Osteoblast (primary cell): Measurements from ENCODE around the gene NCOA4. TPM values are rescaled to one million over a fixed set of nuclear protein-coding genes. Genes with fewer than 3 reads are reported as not detected.
A peak's percentile ranks its signal among the peaks of the same experiment; 100 is the strongest.

Experiments
- DNase-seq: peaks from one replicate; pipeline ENCODE4 v3.0.0; 2011; ENCODE audit warnings: low spot score, mixed read lengths; ENCODE audit not compliant: insufficient read length; ENCODE audit errors: missing footprints
- H2AFZ ChIP-seq: 2 replicates; pipeline ENCODE4 v1.6.0; 2011; ENCODE audit warnings: mild to moderate bottlenecking, low read length
- H3K27ac ChIP-seq: 2 replicates; pipeline ENCODE4 v1.5.1; 2011; ENCODE audit warnings: mild to moderate bottlenecking, low read depth, low read length, moderate library complexity
- H3K27me3 ChIP-seq: 2 replicates; pipeline ENCODE4 v1.6.0; 2012; ENCODE audit warnings: mild to moderate bottlenecking, control low read depth, inconsistent platforms, low read length, moderate library complexity; ENCODE audit not compliant: insufficient read depth
- H3K36me3 ChIP-seq: 2 replicates; pipeline ENCODE4 v1.5.1; 2011; ENCODE audit warnings: mild to moderate bottlenecking, low read length, control low read depth, moderate library complexity; ENCODE audit not compliant: insufficient read depth
- H3K4me1 ChIP-seq: 2 replicates; pipeline ENCODE4 v1.5.1; 2011; ENCODE audit warnings: mild to moderate bottlenecking, low read length, control low read depth, moderate library complexity; ENCODE audit not compliant: insufficient read depth
- H3K4me2 ChIP-seq: 2 replicates; pipeline ENCODE4 v1.6.0; 2011; ENCODE audit warnings: mild to moderate bottlenecking, low read length; ENCODE audit not compliant: insufficient read depth
- H3K4me3 ChIP-seq: fragments of 200-600 bp; sonication (generic); 3 replicates; pipeline ENCODE4 v1.5.1; 2012; ENCODE audit warnings: mild to moderate bottlenecking, low read length, inconsistent platforms; ENCODE audit not compliant: insufficient read depth
- H3K79me2 ChIP-seq: 2 replicates; pipeline ENCODE4 v1.6.0; 2012; ENCODE audit warnings: mild to moderate bottlenecking, low read length, control low read depth, inconsistent platforms; ENCODE audit not compliant: insufficient read depth
- H3K9me3 ChIP-seq: 2 replicates; pipeline ENCODE4 v1.5.1; 2011; ENCODE audit warnings: low read depth, low read length, control low read depth
- H4K20me1 ChIP-seq: 2 replicates; pipeline ENCODE4 v1.6.0; 2012; ENCODE audit warnings: mild to moderate bottlenecking, low read length, control low read depth; ENCODE audit not compliant: insufficient read depth
- CTCF ChIP-seq: IDR thresholded peaks from 2 replicates; pipeline ENCODE4 v1.5.1; 2011; ENCODE audit warnings: mild to moderate bottlenecking, low read depth, low read length, moderate library complexity; ENCODE audit errors: extremely low read depth
- total RNA-seq: library from RNA; depleted of rRNA; stranded (reverse); fragments of >200 nt; gene quantifications from 2 replicates; pipeline ENCODE4 v1.2.3, GENCODE V29; 2012

NCOA4 gene
- total RNA-seq, 1 donor, result 260 TPM

- peaks cover 8% of the 10 kb centered on the region for H3K4me1 ChIP-seq
- no peak overlapping the region for H2AFZ ChIP-seq
- no peaks in the 10 kb centered on the region for H3K9me3 ChIP-seq
- H3K79me2 ChIP-seq, result no peaks in the 10 kb centered on the region
- no peak overlapping the region for H3K4me2 ChIP-seq
- H3K36me3 ChIP-seq, result no peaks in the 10 kb centered on the region
- DNase-seq, result peak; percentile 21
- no peak overlapping the region for H3K27ac ChIP-seq
- peaks cover 3% of the 10 kb centered on the region for H3K27me3 ChIP-seq
- H4K20me1 ChIP-seq, result no peaks in the 10 kb centered on the region
- no peak overlapping the region for H3K4me3 ChIP-seq
- TF ChIP-seq CTCF, result no peak
These were observed 5.8 kb upstream of the NCOA4 start for GRCh38 chr10:46035923-46036849.

GRCh38 chr10:46033602-46034011 lies 3.2 kb upstream of the NCOA4 start:
- Histone ChIP-seq H3K36me3 (no peaks in the 10 kb centered on the region), H3K27me3 (peaks cover 3% of the 10 kb centered on the region), H3K4me2 (no peak overlapping the region), H2AFZ (peak overlapping the region; percentile 97), H3K79me2 (peaks cover 18% of the 10 kb centered on the region), H3K4me3 (no peak overlapping the region), H3K27ac (no peak overlapping the region), H3K4me1 (peaks cover 20% of the 10 kb centered on the region), H3K9me3 (no peaks in the 10 kb centered on the region), H4K20me1 (peaks cover 8% of the 10 kb centered on the region)
- DNase-seq, result peak; percentile 95
- no peak for TF ChIP-seq CTCF

GRCh38 chr10:46031648-46032532 lies 1.5 kb upstream of the NCOA4 start:
- Histone ChIP-seq H2AFZ (peak overlapping the region; percentile 67), H3K27me3 (peaks cover 2% of the 10 kb centered on the region), H3K27ac (no peak overlapping the region), H3K4me3 (no peak overlapping the region), H3K4me1 (peaks cover 33% of the 10 kb centered on the region), H4K20me1 (peaks cover 23% of the 10 kb centered on the region), H3K36me3 (no peaks in the 10 kb centered on the region), H3K9me3 (no peaks in the 10 kb centered on the region), H3K79me2 (peaks cover 35% of the 10 kb centered on the region), H3K4me2 (no peak overlapping the region)
- peak; percentile 70 for DNase-seq
- TF ChIP-seq CTCF, result no peak
